Prostate gland (tissue), 2 donors: Measurements from ENCODE around the gene UVSSA. TPM values are rescaled to one million over a fixed set of nuclear protein-coding genes. Genes with fewer than 3 reads are reported as not detected.
"Not testable (repeated sequence)": the region's sequence is repeated elsewhere in the genome, so short reads cannot be mapped to it uniquely, and the experiment has no call there.

ENCODE experiments used
- DNase-seq: peaks from one replicate; pipeline ENCODE4 v3.0.0-alpha.2; 2019; ENCODE audit warnings: low spot score
- H3K27ac ChIP-seq, 2 donors: fragments of 200-600 bp; sonication (generic); 2 replicates each; pipeline ENCODE4 v1.5.1; 2017 to 2019
- H3K27me3 ChIP-seq: fragments of 200-600 bp; sonication (generic); replicated peaks from 2 replicates; pipeline ENCODE4 v1.5.1; 2019; ENCODE audit not compliant: insufficient read depth
- H3K36me3 ChIP-seq, 2 donors: fragments of 200-600 bp; sonication (generic); 1 replicate in 1 of 2; 2 replicates in 1 of 2; pipeline versions ENCODE4 v1.5.1 to v1.8.1; 2017 to 2019
- H3K4me1 ChIP-seq: fragments of 200-600 bp; sonication (generic); replicated peaks from 2 replicates; pipeline ENCODE4 v1.5.1; 2019
- H3K4me3 ChIP-seq, 2 donors: fragments of 200-600 bp; sonication (generic); 2 replicates each; pipeline ENCODE4 v1.5.1; 2017 to 2019
- H3K9me3 ChIP-seq: fragments of 200-600 bp; sonication (generic); 2 replicates; pipeline ENCODE4 v1.5.1; 2017
- CTCF ChIP-seq, 4 experiments: fragments of 200-600 bp in 2 of 4; fragments of 450-650 bp in 2 of 4; sonication (generic) in 2 of 4; IDR thresholded peaks; 1 replicate in 3 of 4; 2 replicates in 1 of 4; pipeline ENCODE4 v1.5.1; 2016 to 2019; ENCODE audit warnings: antibody characterized with exemption in 4 of 4, mild to moderate bottlenecking in 2 of 4, moderate library complexity in 2 of 4
- POLR2A ChIP-seq: fragments of 450-650 bp; IDR thresholded peaks from one replicate; pipeline ENCODE4 v1.6.1; 2016; ENCODE audit warnings: antibody characterized with exemption, mild to moderate bottlenecking
- POLR2AphosphoS5 ChIP-seq: sonication (generic); formaldehyde crosslinking; IDR thresholded peaks from one replicate; pipeline ENCODE4 v1.6.1; 2017; ENCODE audit warnings: antibody characterized with exemption
- WGBS: methylation state at CpG from one replicate; pipeline ENCODE4 v1.1.5; 2018; 5-methylcytosine and 5-hydroxymethylcytosine counted together
- intact Hi-C: fragments of 100-400 bp; cut with DNase I; formaldehyde crosslinking; loops from one replicate; pipeline ENCODE4 v1.14.2; 2022
- total RNA-seq, 2 donors: library from RNA; depleted of rRNA; stranded (reverse); fragments of >200 nt; gene quantifications; one replicate each; pipeline ENCODE4 v1.1.0, GENCODE V29; 2016

The UVSSA gene
- total RNA-seq, 2 donors from 2014 or later = 20.8 to 47.9 TPM

GRCh38 chr4:1332686-1333085 lies 14.3 kb upstream of the UVSSA start:
- no peak overlapping the region for H3K27ac ChIP-seq
- intact Hi-C loops = no loop called here
- no peak overlapping the region for H3K4me3 ChIP-seq
- TF ChIP-seq POLR2AphosphoS5 = no peak
- no peak for TF ChIP-seq CTCF (IDR thresholded peaks at IDR 0.05)
- no peak for TF ChIP-seq POLR2A
- no peaks in the 10 kb centered on the region for H3K9me3 ChIP-seq
- no peaks in the 10 kb centered on the region for H3K4me1 ChIP-seq
- no peak for DNase-seq
- WGBS = 79% methylated on average over 13 of the region's 13 CpGs
- no peaks in the 10 kb centered on the region for H3K27me3 ChIP-seq
- peaks cover 0 to 9% of the 10 kb centered on the region in 2 donors for H3K36me3 ChIP-seq

- WGBS = 91% methylated on average over 8 of the region's 8 CpGs
- intact Hi-C loops = no loop called here
- Histone ChIP-seq H3K36me3 (peaks cover 4 to 9% of the 10 kb centered on the region in 2 donors), H3K9me3 (no peaks in the 10 kb centered on the region), H3K27me3 (no peaks in the 10 kb centered on the region), H3K27ac (no peak overlapping the region), H3K4me1 (no peaks in the 10 kb centered on the region), H3K4me3 (no peak overlapping the region)
- TF ChIP-seq CTCF (IDR thresholded peaks at IDR 0.05) (no peak), POLR2A (no peak), POLR2AphosphoS5 (no peak)
- no peak for DNase-seq
Measured at GRCh38 chr4:1333256-1333655, 13.8 kb upstream of the UVSSA start.

- WGBS = 81% methylated on average over 6 of the region's 12 CpGs
- peaks cover 2 to 10% of the 10 kb centered on the region in 2 donors for H3K36me3 ChIP-seq
- intact Hi-C loops, H3K4me1 ChIP-seq, DNase-seq, H3K27me3 ChIP-seq, H3K9me3 ChIP-seq, H3K27ac ChIP-seq, H3K4me3 ChIP-seq: not testable (repeated sequence)
Measured at GRCh38 chr4:1333851-1334578, 13.0 kb upstream of the UVSSA start.

GRCh38 chr4:1334579-1334895 lies 12.5 kb upstream of the UVSSA start:
- Histone ChIP-seq H3K36me3 (peaks cover 0 to 11% of the 10 kb centered on the region in 2 donors), H3K4me1 (no peaks in the 10 kb centered on the region), H3K4me3 (no peak overlapping the region), H3K9me3 (no peaks in the 10 kb centered on the region), H3K27me3 (no peaks in the 10 kb centered on the region), H3K27ac (no peak overlapping the region)
- 84% methylated on average over 6 of the region's 6 CpGs for WGBS
- no peak for TF ChIP-seq CTCF (IDR thresholded peaks at IDR 0.05)
- TF ChIP-seq POLR2A = no peak
- TF ChIP-seq POLR2AphosphoS5 = no peak
- no peak for DNase-seq
- intact Hi-C loops = no loop called here

- H3K27ac ChIP-seq, DNase-seq, H3K4me1 ChIP-seq, H3K9me3 ChIP-seq, intact Hi-C loops, H3K27me3 ChIP-seq, H3K4me3 ChIP-seq: not testable (repeated sequence)
- peaks cover 0 to 11% of the 10 kb centered on the region in 2 donors for H3K36me3 ChIP-seq
- WGBS = 86% methylated on average over 4 of the region's 4 CpGs
Measured at GRCh38 chr4:1335193-1335883, 11.7 kb upstream of the UVSSA start.

GRCh38 chr4:1336088-1336491 lies 10.9 kb upstream of the UVSSA start:
- WGBS = 97% methylated on average over 7 of the region's 7 CpGs
- no peaks in the 10 kb centered on the region for H3K9me3 ChIP-seq
- H3K4me3 ChIP-seq = no peak overlapping the region
- H3K4me1 ChIP-seq = no peaks in the 10 kb centered on the region
- TF ChIP-seq POLR2A (no peak), CTCF (IDR thresholded peaks at IDR 0.05) (no peak), POLR2AphosphoS5 (no peak)
- no peak for DNase-seq
- no peak overlapping the region for H3K27ac ChIP-seq
- intact Hi-C loops = no loop called here
- H3K36me3 ChIP-seq = peaks cover 3 to 11% of the 10 kb centered on the region in 2 donors
- H3K27me3 ChIP-seq = no peaks in the 10 kb centered on the region
